ENCODE results near the gene ZNF260. TPM values are rescaled to one million over a fixed set of nuclear protein-coding genes. Genes with fewer than 3 reads are reported as not detected.
"Not testable (repeated sequence)": the region's sequence is repeated elsewhere in the genome, so short reads cannot be mapped to it uniquely, and the experiment has no call there.

Gene ZNF260
- total RNA-seq, 2 experiments from 2014 or later = 6.2 to 8.3 TPM

DNA sequence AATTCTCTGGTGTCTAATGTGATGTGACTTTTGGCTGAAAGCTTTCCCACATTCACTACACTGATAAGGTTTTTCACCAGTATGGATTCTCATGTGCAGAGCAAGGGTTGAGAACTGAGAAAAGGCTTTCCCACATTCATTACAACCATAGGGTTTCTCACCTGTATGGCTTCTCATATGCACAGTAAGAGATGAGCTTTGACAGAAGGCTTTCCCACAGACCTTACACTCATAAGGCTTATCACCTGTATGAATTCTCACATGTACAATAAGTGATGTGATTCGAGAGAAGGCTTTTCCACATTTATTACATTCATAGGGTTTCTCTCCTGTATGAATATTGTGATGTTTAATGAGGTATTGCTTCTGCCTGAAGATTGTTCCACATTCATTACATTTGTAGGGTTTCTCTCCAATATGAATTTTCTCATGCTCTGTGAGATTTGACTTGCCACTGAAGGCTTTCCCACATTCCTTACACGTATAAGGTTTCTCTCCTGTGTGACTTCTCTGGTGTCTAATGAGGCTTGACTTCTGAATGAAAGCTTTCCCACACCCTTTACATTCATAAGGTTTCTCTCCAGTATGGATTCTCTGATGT lies 14.0 kb downstream of the ZNF260 start:
- Mint-ChIP-seq H3K27me3 (no peaks in the 10 kb centered on the region), H3K4me3 (peak overlapping the region; percentile 7), H3K36me3 (peaks cover 74% of the 10 kb centered on the region), H3K27ac (no peak overlapping the region), H3K9me3 (peaks cover 56% of the 10 kb centered on the region), H3K4me1 (no peaks in the 10 kb centered on the region)
- no peak for DNase-seq

DNA sequence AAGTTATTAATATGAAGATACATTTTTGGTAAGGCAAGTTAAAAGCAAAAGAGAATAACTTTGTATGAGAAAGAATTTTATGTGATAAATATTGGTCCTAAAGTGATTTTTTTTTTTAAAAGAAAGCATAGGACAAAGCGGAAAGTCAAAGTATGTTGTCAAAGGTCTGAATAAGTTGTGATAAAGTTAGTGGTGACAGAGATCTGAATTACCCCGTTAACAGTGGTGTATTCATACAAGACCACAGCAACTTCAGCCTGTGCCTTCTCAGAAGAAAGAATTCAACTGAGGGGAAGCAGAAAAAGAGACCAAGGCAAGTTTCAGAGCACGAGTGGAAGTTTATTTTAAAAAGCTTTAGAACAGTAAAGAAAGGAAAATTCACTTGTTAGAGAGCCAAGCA lies 19.7 kb downstream of the ZNF260 start:
- DNase-seq = no peak
- H3K4me1 Mint-ChIP-seq = no peaks in the 10 kb centered on the region
- H3K4me3 Mint-ChIP-seq = no peak overlapping the region
- peaks cover 24% of the 10 kb centered on the region for H3K36me3 Mint-ChIP-seq
- H3K27me3 Mint-ChIP-seq = no peaks in the 10 kb centered on the region
- H3K27ac Mint-ChIP-seq = no peak overlapping the region
- peaks cover 27% of the 10 kb centered on the region for H3K9me3 Mint-ChIP-seq

DNA sequence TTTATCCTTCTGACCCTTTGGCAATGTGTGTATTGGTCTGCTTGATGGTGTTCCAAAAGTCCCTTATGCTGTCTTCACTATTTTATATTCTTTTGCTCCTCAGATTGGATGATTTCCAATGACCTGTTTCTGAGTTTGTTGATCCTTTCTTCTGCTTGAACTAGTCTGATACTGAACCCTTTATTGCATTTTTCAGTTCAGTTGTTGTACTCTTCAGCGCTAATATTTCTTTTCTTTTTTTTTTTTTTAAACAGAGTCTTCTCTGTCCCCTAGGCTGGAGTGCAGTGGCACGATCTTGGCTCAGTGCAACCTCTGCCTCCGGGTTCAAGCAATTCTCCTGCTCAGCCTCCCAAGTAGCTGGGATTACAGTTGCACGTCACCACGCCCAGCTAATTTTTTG lies 26.1 kb downstream of the ZNF260 start:
- no peak overlapping the region for H3K27ac Mint-ChIP-seq
- H3K4me3 Mint-ChIP-seq = no peak overlapping the region
- H3K9me3 Mint-ChIP-seq = peaks cover 27% of the 10 kb centered on the region
- H3K36me3 Mint-ChIP-seq = peaks cover 16% of the 10 kb centered on the region
- no peaks in the 10 kb centered on the region for H3K27me3 Mint-ChIP-seq
- H3K4me1 Mint-ChIP-seq = no peaks in the 10 kb centered on the region
- no peak for DNase-seq

DNA sequence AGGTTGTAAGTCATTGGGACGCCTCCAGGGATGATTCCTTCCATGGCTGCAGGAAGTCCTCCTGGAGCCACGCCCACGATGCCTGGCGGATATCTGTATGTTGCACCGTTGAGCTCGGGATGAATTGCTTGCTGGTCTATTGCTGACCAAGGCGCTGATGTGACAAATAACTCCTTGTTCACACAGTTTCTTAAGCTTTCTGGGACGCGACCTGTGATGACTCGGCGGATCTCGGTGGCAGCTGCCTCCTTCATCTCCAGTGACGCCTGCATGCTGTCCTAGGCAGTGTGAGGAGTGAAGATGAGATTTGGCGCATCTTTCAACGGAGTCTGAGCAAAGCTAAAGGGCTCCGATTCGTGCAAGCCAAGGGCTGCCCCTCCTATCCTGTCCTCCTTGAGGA lies 31.1 kb downstream of the ZNF260 start:
- peaks cover 25% of the 10 kb centered on the region for H3K9me3 Mint-ChIP-seq
- H3K4me3 Mint-ChIP-seq = no peak overlapping the region
- H3K36me3 Mint-ChIP-seq = peaks cover 9% of the 10 kb centered on the region
- H3K27me3 Mint-ChIP-seq = no peaks in the 10 kb centered on the region
- H3K4me1 Mint-ChIP-seq = no peaks in the 10 kb centered on the region
- no peak for DNase-seq
- H3K27ac Mint-ChIP-seq = no peak overlapping the region

DNA sequence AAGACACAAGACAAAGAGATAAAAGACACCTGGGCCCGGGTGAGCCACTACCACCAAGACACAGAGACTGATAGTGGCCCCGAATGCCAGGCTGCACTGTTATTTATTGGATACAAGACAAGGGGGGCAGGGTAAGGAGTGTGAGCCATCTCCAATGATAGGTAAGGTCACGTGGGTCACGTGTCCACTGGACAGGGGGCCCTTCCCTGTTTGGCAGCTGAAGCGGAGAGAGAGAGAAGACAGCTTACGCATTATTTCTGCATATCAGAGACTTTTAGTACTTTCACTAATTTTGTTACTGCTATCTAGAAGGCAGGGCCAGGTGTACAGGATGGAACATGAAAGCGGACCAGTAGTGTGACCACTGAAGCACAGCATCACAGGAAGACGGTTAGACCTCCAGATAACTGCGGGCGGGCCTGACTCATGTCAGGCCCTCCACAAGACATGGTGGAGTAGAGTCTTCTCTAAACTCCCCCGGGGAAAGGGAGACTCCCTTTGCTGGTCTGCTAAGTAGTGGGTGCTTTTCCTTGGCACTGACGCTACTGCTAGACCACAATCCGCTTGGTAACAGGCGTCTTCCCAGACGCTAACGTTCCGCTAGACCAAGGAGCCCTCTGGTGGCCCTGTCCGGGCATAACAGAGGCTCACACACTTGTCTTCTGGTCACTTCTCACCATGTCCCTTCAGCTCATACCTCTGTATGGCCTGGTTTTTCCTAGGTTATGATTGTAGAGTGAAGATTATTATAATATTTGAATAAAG lies 35.2 kb downstream of the ZNF260 start:
- not testable (repeated sequence) for H3K27ac Mint-ChIP-seq, H3K4me3 Mint-ChIP-seq, H3K27me3 Mint-ChIP-seq
- peak; percentile 41 for DNase-seq
- Mint-ChIP-seq H3K36me3 (peaks cover 20% of the 10 kb centered on the region), H3K9me3 (peaks cover 17% of the 10 kb centered on the region), H3K4me1 (peaks cover 16% of the 10 kb centered on the region)

DNA sequence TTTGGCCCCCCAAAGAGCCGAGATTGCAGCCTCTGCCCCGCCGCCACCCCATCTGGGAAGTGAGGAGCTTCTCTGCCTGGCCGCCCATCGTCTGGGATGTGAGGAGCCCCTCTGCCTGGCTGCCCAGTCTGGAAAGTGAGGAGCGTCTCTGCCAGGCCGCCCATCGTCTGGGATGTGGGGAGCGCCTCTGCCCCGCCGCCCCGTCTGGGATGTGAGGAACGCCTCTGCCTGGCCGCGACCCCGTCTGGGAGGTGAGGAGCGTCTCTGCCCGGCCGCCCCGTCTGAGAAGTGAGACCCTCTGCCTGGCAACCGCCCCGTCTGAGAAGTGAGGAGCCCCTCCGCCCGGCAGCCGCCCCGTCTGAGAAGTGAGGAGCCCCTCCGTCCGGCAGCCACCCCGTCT lies 37.2 kb downstream of the ZNF260 start:
- peak overlapping the region; percentile 100 for H3K27ac Mint-ChIP-seq
- H3K4me3 Mint-ChIP-seq = peak overlapping the region; percentile 88
- DNase-seq, H3K27me3 Mint-ChIP-seq: not testable (repeated sequence)
- H3K36me3 Mint-ChIP-seq = peaks cover 39% of the 10 kb centered on the region
- peaks cover 24% of the 10 kb centered on the region for H3K4me1 Mint-ChIP-seq
- peaks cover 17% of the 10 kb centered on the region for H3K9me3 Mint-ChIP-seq

DNA sequence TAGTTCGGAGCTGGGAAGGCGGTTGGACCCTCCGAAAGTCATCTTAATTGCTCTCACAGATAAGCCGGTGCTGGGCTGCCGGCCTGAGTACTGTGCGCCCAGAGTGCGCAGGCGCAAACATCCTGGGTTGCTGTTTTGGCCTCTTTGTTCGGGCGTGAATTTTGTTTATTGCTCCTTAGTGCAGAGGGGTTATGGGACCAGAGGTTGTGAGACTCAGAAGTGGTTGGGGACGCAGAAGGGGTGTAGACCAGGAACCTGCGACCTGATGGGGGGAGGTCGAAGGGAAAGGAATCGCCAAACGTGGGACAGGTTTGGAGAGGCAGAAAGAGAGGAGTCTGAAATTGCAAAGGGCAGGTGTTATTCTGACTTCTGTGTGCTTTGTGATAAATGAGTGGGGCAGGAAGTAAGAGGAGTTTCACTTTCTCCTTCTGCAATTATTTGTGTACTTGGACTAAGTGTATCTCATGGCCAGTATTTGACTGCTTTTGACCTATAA lies 38.1 kb downstream of the ZNF260 start:
- Mint-ChIP-seq H3K4me3 (peak overlapping the region; percentile 88), H3K27me3 (no peaks in the 10 kb centered on the region), H3K9me3 (peaks cover 18% of the 10 kb centered on the region), H3K4me1 (peaks cover 24% of the 10 kb centered on the region), H3K36me3 (peaks cover 47% of the 10 kb centered on the region), H3K27ac (peak overlapping the region; percentile 100)
- DNase-seq = peak; percentile 76

DNA sequence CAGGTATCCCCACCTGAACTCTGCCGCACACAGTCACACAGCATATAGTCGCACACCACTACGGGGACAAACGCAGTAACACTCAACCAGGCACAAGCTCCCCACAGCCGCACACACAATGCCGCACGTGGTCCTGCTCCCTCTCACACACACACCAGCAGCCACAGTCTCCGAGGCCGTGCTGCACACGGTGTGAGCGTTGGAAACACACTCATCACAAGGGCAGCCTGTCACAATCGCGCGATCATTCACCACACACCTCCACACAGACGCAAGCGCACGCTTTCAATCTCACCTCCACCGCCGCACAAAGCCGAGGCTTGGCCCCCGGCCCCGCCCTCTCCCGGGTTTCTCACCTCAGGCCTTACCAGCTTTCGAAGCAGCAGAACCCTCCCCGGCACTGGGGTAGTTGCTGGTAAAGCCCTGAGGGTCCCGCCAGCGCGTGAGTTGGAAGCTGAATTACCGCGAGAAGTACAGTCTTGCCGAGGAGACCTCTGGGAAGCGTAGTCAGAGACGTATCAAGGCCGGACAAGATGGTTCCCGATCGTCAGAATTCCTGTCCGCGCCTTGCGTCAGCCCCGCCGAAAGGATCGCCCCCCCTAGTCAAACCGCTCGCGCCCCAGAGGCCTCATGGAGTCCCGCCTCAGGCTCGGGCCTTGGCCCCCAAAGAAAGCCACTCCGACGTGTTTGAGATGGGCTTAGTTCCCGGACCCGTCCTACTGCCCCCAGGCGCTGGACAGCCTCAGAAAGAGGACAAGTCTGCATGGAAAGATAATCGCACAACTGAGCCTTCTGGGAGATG lies 38.8 kb downstream of the ZNF260 start, which contains the start of gene ZNF566:
ZNF566 (minus strand) TSS at position 444 of the 802 bp plus-strand sequence. CDS start 13,004 bp downstream, outside the sequence.
- Mint-ChIP-seq H3K36me3 (peaks cover 54% of the 10 kb centered on the region), H3K27me3 (no peaks in the 10 kb centered on the region), H3K27ac (peak within 1 kb of the TSS; percentile 100), H3K4me1 (peaks cover 24% of the 10 kb centered on the region), H3K4me3 (peak within 1 kb of the TSS; percentile 88), H3K9me3 (peaks cover 19% of the 10 kb centered on the region)
- DNase-seq = peak; percentile 95

DNA sequence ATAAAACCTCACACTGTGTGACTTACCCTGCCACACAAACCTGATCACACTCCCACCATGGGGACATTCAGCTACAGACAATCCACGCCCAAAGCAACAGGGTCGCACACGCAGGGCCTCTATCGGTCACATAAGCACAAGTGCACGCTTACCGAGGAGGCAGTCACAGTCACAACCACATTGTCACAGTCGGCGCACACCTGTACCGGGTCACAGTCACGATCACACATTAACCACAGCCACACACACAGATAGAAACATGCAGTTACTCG lies 39.3 kb downstream of the ZNF260 start:
- DNase-seq = peak; percentile 47
- Mint-ChIP-seq H3K4me1 (peaks cover 24% of the 10 kb centered on the region), H3K36me3 (peaks cover 59% of the 10 kb centered on the region), H3K9me3 (peaks cover 21% of the 10 kb centered on the region), H3K4me3 (peak overlapping the region; percentile 88), H3K27me3 (no peaks in the 10 kb centered on the region), H3K27ac (peak overlapping the region; percentile 100)

DNA sequence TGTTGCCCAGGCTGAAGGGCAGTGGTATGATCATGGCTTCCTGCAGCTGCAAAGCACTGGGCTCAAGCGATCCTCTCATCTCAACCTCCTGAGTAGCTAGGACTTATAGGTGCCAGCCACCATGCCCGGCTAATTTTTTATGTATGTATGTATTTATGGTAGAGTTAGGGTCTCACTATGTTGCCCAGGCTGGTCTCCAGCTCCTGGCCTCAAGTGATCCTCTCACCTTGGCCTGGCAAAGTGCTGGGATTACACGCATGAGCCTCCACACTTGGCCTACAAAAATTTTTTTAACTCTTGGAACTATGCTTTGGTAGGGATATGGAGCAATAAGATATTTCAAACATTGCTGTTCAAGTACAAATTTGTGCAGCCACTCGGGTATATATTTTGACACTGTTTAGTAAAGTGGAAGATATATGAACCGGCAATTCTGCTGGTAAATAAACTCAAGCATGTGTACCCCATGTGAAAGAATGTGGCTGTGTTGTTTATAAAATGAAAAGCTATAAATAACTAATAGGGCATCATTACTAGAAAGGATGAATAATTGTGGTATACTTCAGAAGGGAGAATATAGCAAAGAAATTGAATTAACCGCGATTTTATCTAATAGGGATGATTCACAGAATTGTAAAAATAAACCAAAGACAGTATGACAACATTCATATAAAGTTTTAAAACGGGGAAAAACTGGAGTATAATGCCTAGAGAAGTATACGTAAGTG lies 39.8 kb downstream of the ZNF260 start:
- no peaks in the 10 kb centered on the region for H3K27me3 Mint-ChIP-seq
- peaks cover 63% of the 10 kb centered on the region for H3K36me3 Mint-ChIP-seq

DNA sequence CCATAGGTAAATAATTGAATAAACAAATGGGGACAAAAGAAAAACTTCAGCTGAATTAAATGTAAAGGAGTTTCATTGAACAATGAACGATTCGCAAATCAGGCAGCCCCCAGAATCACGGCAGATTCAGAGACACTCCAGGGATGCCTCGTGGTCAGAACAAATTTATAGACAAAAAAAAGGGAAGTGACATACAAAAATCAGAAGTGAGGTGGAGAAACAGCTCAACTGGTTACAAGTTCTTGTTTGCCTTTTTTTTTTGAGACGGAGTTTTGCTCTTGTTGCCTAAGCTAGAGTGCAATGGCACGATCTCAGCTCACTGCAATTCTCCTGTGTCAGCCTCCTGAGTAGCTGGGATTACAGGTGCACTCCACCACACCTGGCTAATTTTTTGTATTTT lies 44.4 kb downstream of the ZNF260 start:
- Mint-ChIP-seq H3K36me3 (peaks cover 88% of the 10 kb centered on the region), H3K9me3 (peaks cover 27% of the 10 kb centered on the region), H3K27ac (no peak overlapping the region), H3K4me3 (no peak overlapping the region), H3K27me3 (no peaks in the 10 kb centered on the region), H3K4me1 (peaks cover 15% of the 10 kb centered on the region)
- no peak for DNase-seq

More for the DNA sequence above, 39.8 kb downstream of the ZNF260 start:
- Mint-ChIP-seq H3K27ac (peak overlapping the region; percentile 100), H3K4me3 (peak overlapping the region; percentile 88), H3K4me1 (peaks cover 24% of the 10 kb centered on the region), H3K9me3 (peaks cover 21% of the 10 kb centered on the region)
- DNase-seq = no peak

DNA sequence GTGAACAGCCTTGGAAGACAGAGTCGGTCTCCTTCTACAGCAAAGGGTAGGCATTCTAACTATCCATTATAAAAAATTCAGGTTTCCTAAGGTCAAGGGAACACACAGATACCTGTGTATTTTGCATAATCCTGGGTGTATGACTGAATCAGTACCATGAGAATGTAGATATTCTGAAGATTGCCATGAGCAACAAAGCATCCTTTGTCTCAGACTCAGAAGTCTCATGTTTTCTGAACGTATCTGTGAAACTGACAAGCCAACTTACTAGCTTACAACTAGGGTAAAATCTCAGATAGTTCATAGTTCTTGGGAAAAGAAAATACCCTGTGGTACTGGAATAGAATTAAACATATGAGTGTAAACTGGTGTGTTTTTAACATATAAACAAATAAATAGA lies 45.2 kb downstream of the ZNF260 start:
- H3K27ac Mint-ChIP-seq = no peak overlapping the region
- H3K27me3 Mint-ChIP-seq = no peaks in the 10 kb centered on the region
- H3K9me3 Mint-ChIP-seq = peaks cover 30% of the 10 kb centered on the region
- no peak overlapping the region for H3K4me3 Mint-ChIP-seq
- H3K4me1 Mint-ChIP-seq = peaks cover 8% of the 10 kb centered on the region
- H3K36me3 Mint-ChIP-seq = peaks cover 86% of the 10 kb centered on the region
- no peak for DNase-seq

Data from activated naive CD8-positive, alpha-beta T cell treated with anti-CD3 and anti-CD28 coated beads for 36 hours (primary cell).